ENCODE results near the gene CNN3.

- TF ChIP-seq AR (CRISPR knock-in tag; IDR thresholded peaks at IDR 0.05) (no peak), MAX (CRISPR knock-in tag; IDR thresholded peaks at IDR 0.05) (no peak), E2F5 (CRISPR knock-in tag; IDR thresholded peaks at IDR 0.05) (no peak), CTCF (IDR thresholded peaks at IDR 0.05) (no peak), FOXJ3 (CRISPR knock-in tag; IDR thresholded peaks at IDR 0.05; ENCODE audit: borderline replicate concordance) (no peak), ATF2 (CRISPR knock-in tag; IDR thresholded peaks at IDR 0.05; ENCODE audit: borderline replicate concordance, low read depth) (no peak), E2F4 (CRISPR knock-in tag; IDR thresholded peaks at IDR 0.05; ENCODE audit: borderline replicate concordance, low read depth) (no peak), HMGXB4 (CRISPR knock-in tag; IDR thresholded peaks at IDR 0.05) (no peak), SP1 (CRISPR knock-in tag; conservative IDR thresholded peaks at IDR 0.05) (no peak)
Measured at GRCh38 chr1:94974241-94974640, 47.3 kb upstream of the CNN3 start.
